ENCODE results near the gene OTUD6A. TPM values are rescaled to one million over a fixed set of nuclear protein-coding genes. Genes with fewer than 3 reads are reported as not detected.

OTUD6A gene
- total RNA-seq, 2 donors from 2014 or later = not detected

DNA sequence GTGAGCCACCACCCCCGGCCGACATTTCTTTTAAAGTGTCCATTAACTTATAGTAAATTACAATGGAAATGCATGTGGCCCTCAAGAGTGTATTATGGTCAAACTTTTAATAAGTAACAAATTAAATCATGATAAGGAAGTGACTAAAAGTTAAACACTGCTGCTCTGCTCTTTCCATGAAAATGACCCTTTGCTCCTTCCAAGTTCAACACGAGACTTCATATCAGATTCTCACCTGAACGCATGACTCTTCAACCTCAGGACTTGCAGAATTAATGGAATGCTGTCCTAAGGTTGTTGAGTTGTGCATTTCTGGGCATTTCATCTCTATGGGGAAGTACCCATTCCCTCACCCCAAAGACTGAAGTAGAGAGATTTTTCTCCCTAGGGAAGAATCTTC lies 39.6 kb upstream of the OTUD6A start:
- Histone ChIP-seq H3K36me3 (replicated peaks in 1 of 2; ENCODE audit: insufficient read depth in 1 of 2, low read depth in 2 of 2) (no peaks in the 10 kb centered on the region), H3K9me3 (no peaks in the 10 kb centered on the region), H3K4me3 (no peak overlapping the region), H3K4me1 (no peaks in the 10 kb centered on the region), H3K27me3 (no peaks in the 10 kb centered on the region), H3K27ac (no peak overlapping the region)
- DNase-seq (no peak), ATAC-seq (no peak)
- intact Hi-C loops (cut with DNase I) = no loop called here
- TF ChIP-seq POLR2A (IDR thresholded peaks at IDR 0.05) = no peak
- TF ChIP-seq, protein P1, sequence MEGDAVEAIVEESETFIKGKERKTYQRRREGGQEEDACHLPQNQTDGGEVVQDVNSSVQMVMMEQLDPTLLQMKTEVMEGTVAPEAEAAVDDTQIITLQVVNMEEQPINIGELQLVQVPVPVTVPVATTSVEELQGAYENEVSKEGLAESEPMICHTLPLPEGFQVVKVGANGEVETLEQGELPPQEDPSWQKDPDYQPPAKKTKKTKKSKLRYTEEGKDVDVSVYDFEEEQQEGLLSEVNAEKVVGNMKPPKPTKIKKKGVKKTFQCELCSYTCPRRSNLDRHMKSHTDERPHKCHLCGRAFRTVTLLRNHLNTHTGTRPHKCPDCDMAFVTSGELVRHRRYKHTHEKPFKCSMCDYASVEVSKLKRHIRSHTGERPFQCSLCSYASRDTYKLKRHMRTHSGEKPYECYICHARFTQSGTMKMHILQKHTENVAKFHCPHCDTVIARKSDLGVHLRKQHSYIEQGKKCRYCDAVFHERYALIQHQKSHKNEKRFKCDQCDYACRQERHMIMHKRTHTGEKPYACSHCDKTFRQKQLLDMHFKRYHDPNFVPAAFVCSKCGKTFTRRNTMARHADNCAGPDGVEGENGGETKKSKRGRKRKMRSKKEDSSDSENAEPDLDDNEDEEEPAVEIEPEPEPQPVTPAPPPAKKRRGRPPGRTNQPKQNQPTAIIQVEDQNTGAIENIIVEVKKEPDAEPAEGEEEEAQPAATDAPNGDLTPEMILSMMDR (IDR thresholded peaks at IDR 0.05) = no peak
- 26 to 32% methylated on average over 4 of the region's 4 CpGs for WGBS, 2 donors

DNA sequence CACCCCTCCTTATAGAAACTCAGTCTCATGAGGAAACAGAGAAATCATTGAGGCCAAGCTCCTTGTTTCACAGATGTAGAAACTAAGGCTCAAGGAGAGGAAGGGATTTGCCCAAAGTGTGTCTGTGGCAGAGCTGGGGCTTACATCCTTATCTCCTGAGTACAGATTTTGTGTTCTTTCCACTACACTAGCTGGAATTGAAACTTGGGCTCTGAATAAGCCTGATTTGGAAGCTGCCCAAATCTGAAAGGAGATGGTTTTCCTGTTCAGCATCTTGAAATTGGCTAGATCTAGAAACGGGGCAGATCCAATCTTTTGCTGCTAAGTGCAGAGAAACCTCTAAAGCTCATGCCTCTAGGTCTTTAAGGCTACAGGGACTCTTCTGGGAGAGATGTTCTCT lies 36.8 kb upstream of the OTUD6A start:
- ATAC-seq (no peak), DNase-seq (no peak)
- Histone ChIP-seq H3K4me3 (no peak overlapping the region), H3K9me3 (no peaks in the 10 kb centered on the region), H3K4me1 (no peaks in the 10 kb centered on the region), H3K36me3 (replicated peaks in 1 of 2; ENCODE audit: insufficient read depth in 1 of 2, low read depth in 2 of 2) (no peaks in the 10 kb centered on the region), H3K27me3 (no peaks in the 10 kb centered on the region), H3K27ac (no peak overlapping the region)
- intact Hi-C loops (cut with DNase I) = no loop called here
- TF ChIP-seq, protein P1 (IDR thresholded peaks at IDR 0.05) = no peak
- no peak for TF ChIP-seq POLR2A (IDR thresholded peaks at IDR 0.05)
- WGBS, 2 donors = 36 to 67% methylated on average over 1 of the region's 1 CpG

DNA sequence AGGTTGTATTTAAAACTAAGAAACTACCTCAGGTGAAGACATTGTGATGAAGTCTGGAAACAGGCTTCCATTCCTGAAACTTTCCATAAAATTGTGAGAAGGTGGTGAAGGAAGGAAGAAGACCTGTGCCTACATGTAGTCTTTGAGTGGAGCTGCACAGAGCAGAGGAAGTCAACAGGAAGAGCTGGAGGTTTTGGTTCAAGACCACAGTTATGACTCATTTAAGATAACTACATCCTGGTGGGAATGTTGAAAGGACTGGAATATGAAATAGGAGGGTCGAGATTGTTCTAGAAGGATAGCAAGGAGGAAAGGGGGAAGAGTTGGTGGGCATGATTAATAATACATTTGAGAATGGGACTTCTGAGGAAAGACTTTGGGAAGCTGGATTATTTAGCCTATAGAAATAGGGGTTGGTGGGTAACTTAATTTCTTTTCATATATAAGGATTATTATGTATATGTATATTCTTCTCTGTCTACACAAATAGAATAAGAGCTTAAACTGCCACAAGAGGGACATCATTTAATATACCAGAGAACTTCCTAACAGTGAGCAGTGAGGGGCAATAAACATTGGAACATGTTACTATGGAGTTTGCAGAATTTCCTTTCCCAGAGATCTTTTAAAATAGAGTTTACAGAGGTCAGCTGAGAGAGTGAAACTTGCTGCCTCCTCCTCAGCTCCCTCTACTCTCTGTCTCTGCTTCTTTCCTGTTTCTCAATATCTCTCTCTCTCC lies 36.0 kb upstream of the OTUD6A start:
- no peaks in the 10 kb centered on the region for H3K4me1 ChIP-seq
- ATAC-seq = no peak
- H3K27ac ChIP-seq = no peak overlapping the region
- TF ChIP-seq, protein P1 (IDR thresholded peaks at IDR 0.05) = no peak
- no peak for TF ChIP-seq POLR2A (IDR thresholded peaks at IDR 0.05)
- intact Hi-C loops (cut with DNase I) = no loop called here
- no peaks in the 10 kb centered on the region for H3K36me3 ChIP-seq (replicated peaks in 1 of 2; ENCODE audit: insufficient read depth in 1 of 2, low read depth in 2 of 2)
- H3K4me3 ChIP-seq = no peak overlapping the region
- H3K27me3 ChIP-seq = no peaks in the 10 kb centered on the region
- H3K9me3 ChIP-seq = no peaks in the 10 kb centered on the region
- no peak for DNase-seq
- 40 to 72% methylated on average over 1 of the region's 1 CpG for WGBS, 2 donors

DNA sequence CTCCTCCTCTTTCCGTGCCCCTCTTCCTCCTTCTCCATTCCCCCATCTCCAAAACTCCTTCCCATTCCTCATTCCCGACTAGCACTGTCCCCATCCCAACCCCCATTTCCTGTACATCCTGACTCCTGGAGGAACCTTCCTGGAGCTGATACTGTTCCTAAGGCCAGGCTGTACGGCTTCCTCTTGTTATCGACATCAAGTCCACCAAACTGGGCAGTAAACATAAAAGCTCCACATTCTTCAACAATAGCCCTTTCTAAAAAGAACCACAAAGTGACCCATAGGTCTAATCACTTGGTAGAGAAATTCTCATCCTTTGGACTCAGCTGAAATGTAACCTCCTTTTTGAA lies 35.4 kb upstream of the OTUD6A start:
- DNase-seq = no peak
- intact Hi-C loops (cut with DNase I) = no loop called here
- WGBS, 2 donors = 53 to 72% methylated on average over 4 of the region's 4 CpGs
- TF ChIP-seq, protein P1 (IDR thresholded peaks at IDR 0.05) = no peak
- TF ChIP-seq POLR2A (IDR thresholded peaks at IDR 0.05) = no peak
- Histone ChIP-seq H3K4me3 (no peak overlapping the region), H3K27me3 (no peaks in the 10 kb centered on the region), H3K4me1 (no peaks in the 10 kb centered on the region), H3K36me3 (replicated peaks in 1 of 2; ENCODE audit: insufficient read depth in 1 of 2, low read depth in 2 of 2) (no peaks in the 10 kb centered on the region), H3K27ac (no peak overlapping the region), H3K9me3 (no peaks in the 10 kb centered on the region)
- ATAC-seq = no peak

DNA sequence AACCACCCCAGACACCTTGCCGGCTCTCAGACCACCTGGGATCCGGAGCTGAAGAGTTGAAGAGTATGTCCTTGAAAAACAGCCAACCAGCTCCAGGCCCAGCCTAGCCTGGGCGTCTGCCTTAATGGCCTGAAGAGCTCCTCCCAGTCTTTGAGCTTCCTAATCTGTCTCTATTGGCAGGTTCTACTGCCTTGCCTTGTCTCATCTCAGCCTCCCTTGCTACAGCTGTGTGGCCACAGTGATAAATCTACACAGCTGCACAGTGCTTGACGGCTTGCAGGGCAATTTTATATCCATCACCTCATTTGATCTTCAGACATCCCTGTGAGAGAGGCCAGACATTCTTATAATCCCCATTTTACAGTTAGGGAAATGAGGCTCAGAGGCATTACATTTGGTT lies 32.4 kb upstream of the OTUD6A start:
- Histone ChIP-seq H3K9me3 (no peaks in the 10 kb centered on the region), H3K27me3 (no peaks in the 10 kb centered on the region), H3K4me1 (no peaks in the 10 kb centered on the region), H3K4me3 (no peak overlapping the region), H3K36me3 (replicated peaks in 1 of 2; ENCODE audit: insufficient read depth in 1 of 2, low read depth in 2 of 2) (no peaks in the 10 kb centered on the region), H3K27ac (no peak overlapping the region)
- WGBS, 2 donors = 28 to 100% methylated on average over 1 to 4 of the region's 4 CpGs
- ATAC-seq = no peak
- DNase-seq = no peak
- TF ChIP-seq, protein P1 (IDR thresholded peaks at IDR 0.05) = no peak
- intact Hi-C loops (cut with DNase I) = no loop called here

Data from body of pancreas (tissue), 4 donors.